ENCODE results near the gene OXT.
"Not testable (repeated sequence)": the region's sequence is repeated elsewhere in the genome, so short reads cannot be mapped to it uniquely, and the experiment has no call there.

OXT gene

DNA sequence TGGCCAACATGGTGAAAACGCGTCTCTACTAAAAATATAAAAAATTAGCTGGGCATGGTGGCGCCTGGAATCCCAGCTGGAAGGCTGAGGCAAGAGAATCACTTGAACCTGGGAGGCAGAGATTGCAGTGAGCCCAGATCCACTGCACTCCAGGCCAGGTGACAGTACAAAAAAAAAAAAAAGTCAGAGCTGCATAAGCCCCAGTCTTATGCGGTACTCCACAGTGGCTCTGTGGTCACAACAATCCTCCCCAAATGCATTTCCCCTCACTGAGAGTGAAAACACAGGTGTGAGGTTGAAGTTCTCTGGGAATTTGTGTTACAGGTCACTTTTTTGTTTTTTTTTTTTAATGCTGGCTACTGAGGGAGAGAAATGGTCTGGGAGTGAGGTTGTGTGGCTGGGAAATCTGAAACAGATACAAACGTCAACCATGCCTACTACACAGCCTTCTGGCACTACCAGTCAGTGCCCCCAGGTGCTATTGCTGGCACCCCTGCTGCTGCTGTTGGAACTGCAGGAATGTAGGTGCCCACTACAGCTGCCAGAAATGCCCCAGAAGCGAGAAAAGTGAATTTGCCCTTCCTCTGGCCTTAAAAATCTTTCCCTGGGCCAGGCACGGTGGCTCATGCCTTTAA lies 19.9 kb upstream of the OXT start:
- no peak for DNase-seq

DNA sequence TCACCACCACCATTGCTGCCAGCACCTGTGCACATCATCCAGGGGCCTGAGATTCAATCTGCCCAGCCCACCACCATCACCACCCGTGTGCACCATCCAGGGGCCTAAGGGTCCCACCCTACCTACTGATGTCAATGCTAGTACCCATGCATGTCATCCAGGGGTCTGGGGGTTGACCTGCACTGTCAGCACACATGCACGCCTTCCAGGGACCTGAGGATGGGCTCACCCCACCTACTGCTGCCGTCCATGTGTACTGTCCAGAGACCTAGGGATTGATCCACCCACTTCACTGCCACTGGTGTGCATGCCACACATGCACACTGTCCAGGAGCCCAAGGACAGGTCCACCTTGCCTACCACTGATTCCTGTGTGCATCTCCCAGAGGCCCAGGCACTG lies 11.9 kb upstream of the OXT start:
- no peak for DNase-seq

DNA sequence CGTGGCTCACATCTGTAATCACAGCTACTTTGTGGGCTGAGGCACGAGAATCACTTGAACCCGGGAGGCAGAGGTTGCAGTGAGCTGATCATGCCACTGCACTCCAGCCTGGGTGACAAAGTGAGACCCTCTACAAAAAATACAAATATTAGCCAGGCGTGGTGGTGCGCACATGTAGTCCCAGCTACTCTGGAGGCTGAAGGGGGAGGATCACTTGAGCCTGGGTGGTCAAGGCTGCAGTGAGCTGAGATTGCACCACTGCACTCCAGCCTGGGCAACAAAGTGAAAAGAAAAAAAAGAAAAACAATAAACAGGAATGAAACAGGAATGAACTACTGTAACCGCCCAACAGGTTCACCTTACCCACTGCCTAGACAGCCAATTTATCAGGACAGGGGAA lies 7.3 kb upstream of the OXT start:
- DNase-seq: not testable (repeated sequence)

DNA sequence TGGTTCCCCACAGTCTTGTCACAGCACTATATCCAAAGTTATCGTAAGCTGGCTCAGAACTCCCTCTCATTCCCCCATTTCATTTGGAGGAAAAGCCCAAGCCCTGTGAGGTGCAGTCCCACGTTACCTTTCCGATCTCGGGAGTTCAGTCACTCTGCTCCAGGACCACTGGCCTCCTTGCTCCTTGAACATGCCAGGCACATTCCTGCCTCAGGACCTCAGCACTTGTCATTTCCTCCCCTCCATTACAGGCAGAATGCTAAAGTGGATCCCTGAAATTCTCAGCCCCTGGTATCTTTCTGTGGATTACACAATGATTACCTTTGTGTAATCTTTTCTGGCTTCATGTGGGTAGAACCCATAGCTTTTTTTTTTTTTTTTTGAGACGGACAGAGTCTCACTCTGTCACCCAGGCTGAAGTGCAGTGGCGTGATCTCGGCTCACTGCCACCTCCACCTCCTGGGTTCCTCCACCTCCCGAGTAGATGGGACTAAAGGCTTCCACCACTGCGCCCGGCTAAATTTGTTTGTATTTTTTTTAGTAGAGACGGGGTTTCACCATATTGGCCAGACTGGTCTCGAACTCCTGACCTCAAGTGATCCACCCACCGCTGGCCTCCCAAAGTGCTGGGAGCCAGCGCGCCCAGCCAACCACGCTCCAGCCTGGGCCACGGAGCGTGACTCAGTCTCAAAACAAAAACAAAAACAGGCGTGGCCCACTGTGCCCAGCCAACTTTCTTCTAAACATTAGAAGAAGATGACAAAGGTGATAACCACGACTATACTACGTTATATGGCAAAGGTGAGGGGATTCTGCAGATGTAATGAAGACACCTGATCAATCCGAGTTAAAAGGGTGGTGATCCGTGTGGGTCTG lies 4.0 kb upstream of the OXT start:
- no peak for DNase-seq

DNA sequence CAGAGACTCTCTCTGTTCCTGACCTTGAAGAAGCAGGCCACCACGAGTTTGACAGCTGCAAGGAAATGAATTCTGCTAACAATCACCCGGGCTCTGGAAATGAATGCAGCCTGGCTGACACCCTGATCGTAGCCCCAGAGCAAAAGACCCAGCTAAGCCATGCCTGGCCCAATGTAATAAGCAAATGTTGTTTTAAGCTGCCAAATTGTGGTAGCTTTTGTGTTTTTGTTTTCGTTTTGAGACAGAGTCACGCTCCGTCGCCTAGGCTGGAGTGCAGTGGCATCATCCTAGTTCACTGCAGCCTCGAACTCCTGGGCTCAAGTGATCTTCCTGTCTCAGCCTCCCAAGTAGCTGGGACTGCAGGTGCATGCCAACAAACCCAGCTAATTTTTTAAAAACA lies 3.3 kb upstream of the OXT start:
- no peak for DNase-seq

DNA sequence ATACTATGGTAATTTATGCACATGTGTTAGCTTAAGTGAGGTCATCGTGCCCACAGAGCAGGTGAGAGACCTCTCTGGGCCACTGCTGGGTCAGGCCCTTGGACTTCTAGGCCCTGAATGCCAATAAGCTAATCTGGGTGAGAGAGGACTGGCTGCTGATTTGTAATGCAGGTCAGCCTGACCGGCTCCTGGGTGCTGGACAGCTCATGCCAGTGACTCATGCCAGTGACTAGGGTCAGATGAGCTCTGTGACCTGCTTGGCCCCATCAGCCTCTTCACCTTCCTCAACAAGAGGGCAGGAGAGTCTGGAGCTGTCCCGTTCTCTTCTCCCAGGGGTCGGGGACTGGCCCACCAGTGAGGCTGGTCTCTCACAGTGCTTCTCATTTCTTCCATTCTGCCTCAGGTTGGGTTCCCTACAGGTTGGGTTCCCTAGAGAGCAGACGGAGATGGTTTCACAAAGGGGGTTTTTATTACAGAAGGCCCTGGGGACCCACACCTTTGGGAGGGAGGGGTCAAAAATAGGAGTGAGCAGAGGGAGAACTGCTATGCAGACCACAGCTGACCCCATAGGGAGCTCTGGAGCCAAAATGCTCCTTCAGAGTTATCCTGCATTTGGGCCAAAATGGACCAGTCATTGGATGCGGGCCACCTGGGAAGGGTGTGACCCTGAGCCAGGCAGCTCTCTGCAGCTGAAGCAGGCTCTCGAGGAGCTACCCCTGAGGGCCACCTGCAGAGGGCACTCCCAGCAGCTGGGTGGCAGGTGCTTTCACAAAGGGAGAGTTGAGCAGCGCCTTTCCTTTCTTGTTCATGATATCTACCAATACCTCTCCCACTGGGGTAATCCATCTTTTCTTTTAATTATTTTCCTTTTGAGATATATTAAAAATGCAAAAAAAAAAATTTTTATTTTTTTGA lies 2.2 kb upstream of the OXT start:
- DNase-seq: no peak

DNA sequence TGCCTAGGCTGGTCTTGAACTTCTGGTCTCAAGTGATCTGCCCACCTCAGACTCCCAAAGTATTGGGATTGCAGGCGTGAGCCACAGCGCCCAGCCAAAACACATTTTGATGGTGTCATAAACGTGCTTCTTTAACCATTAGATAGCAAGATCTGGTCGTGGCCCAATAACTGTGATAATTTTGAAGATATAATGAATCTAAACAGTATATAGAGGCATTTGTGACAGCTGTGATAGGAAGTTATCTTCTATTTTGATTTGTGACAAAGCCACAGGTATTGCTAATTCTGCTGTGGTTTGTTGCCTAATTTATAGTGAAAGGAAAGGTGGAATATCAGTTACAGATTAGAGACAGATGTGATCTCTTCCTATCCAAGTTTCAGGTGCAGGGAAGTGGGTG lies 695 bp upstream of the OXT start:
- DNase-seq: no peak

DNA sequence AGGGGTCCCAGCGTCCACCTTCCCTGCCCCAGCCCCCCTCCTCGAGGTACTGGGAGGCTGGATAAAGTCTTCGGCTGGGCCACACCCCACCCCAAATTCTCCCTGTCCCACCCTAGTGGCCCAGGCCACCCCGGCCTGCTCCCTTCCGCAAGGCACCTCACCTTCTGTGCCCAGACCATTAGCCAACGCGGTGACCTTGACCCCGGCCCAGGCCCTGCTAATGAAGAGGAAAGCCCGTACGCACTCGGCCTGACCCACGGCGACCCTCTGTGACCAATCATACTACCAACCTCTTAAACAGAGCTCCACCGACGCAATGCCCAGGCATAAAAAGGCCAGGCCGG lies 182 bp upstream of the OXT start:
- DNase-seq: no peak

DNA sequence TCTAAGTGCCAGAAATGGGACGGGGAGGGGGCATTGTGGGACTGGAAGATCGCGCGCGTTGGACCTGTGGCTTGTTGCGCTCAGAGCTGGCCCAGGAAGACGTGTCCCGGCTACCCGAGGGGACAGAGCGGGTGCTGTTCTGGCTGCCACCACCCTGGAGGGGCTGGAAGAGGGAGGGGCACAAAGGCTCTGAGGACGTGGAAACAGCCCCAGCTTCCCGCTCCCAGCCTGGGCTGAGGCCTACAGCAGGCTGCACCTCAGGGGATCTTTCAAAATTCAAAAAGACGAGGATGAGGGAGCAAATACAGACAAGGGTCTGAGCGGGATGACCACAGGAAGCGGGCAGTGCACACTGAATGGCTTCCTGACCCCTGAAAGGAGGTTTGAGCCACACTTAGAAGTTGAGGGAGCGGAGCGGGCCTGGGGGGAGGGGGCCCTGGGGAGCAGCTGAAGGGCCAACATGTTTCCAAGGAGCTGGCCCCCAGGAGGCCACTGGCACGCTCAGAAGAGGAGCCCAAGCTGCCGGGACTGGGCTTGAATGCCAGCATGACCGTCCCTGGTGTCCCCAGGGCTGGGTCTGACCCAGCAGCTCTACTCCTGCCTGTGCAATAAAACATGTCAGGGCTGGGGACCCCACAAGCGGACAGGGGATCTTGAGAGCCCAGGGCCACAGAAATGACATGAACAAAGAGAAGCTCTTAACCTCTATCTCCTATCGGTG lies 1.3 kb downstream of the OXT start:
- no peak for DNase-seq

DNA sequence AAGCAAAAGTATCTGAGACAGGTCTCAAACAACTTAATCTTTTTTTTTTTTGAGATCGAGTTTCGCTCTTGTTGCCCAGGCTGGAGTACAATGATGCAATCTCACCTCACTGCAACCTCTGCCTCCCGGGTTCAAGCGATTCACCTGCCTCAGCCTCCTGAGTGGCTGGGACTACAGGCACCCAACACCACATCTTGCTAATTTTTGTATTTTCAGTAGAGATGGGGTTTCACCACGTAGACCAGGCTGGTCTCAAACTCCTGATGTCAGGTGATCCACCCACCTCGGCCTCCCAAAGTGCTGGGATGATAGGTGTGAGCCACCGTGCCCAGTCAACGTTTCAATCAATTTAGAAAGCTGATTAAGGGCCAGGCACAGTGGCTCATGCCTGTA lies 1.8 kb downstream of the OXT start:
- not testable (repeated sequence) for DNase-seq

DNA sequence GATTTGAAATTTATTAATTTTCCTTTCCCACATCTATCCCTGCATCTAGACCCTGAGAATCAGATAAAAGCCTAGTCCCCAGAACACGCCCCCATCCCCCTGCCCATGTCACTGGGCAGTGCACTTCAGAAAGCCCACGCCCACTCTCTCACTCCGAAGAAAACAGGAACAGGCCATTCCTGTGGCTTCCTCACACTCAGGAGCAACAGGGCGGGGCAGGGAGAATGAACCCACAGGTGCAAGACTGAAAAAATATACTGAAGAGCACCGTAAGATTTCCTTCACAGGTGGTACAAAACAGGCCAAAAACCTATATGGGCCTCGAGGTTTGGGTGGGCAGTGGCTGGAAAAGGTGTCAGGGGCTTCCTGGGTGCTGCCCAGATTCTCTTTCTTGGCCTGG lies 3.4 kb downstream of the OXT start:
- DNase-seq: no peak

DNA sequence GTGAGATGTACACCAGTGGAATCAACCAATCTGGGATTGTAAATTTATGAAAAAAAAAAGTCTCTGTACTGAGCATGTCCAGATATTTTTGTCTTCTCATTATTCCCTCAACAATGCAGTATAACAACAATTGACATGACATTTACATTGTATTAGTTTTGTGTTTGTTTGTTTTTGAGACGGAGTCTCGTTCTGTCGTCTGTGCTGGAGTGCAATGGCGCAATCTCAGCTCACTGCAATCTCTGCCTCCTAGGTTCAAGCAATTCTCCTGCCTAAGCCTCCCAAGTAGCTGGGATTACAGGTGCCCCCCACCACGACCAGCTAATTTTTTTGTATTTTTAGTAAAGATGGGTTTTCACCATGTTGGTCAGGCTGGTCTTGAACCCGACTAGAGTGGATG lies 3.9 kb downstream of the OXT start:
- DNase-seq: not testable (repeated sequence)

DNA sequence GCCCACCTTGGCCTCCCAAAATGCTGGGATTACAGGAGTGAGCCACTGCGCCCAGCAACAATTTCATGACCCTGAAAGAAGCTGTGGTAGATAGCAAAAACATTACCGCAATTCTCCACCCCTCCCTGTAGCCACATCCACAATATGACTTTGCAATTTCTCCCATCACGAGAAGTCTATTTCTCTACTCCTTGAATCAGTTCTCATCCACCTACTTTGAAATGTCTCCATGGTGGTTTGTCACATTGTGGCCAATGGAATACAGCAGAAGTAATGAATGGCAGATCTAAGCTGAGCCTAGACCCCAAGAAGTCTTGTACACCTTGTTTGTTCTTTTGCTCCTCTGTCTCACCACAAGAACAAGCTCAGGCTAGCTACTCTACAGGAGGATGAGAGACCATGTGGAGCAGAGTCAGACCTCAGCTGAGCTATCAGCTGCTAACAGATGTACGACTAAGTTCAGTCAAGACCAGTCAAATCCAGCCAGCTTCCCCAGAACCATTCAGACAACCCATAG lies 6.3 kb downstream of the OXT start:
- DNase-seq: no peak

DNA sequence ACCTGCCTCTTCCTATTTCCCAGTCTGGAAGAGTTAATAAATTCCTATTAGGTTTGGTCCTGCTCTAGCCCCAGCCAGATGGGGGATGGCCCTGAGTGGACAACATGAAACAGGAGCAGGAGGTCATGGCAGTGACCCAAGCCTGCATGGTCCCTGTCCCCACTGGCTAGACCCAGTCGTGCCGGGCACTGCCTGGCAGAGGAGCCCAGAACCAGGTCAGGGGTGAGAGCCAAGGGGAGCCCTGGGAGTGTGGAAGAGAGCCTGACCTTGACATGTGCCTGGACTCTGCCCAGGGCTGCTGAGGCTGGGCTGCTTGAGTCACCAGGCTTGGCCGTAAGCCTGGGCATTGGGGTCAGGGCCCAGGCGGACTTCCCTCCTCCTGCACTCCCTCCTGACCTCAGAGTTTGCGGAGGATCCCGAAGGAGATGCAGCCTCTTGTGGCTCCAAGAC lies 9.5 kb downstream of the OXT start:
- no peak for DNase-seq

DNA sequence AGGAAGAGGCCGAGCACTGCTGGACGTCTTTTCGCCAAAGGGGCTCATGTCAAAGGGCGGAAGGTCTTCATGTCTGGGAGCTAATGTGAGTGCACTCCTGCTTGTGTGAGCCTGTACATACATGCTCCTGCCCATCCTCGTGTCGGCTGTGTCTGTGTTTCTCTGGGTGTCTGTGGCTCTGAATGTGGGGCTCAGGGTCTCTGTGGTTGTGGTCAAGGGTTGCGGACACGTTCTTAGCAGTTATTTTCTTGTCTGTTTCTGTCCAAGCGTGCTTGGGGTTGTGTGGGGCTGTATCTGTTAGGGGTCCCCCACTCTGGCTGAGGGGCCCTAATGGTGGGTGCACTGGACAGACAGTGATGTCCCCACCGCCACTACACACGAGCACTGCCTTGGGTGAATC lies 10.2 kb downstream of the OXT start:
- no peak for DNase-seq

DNA sequence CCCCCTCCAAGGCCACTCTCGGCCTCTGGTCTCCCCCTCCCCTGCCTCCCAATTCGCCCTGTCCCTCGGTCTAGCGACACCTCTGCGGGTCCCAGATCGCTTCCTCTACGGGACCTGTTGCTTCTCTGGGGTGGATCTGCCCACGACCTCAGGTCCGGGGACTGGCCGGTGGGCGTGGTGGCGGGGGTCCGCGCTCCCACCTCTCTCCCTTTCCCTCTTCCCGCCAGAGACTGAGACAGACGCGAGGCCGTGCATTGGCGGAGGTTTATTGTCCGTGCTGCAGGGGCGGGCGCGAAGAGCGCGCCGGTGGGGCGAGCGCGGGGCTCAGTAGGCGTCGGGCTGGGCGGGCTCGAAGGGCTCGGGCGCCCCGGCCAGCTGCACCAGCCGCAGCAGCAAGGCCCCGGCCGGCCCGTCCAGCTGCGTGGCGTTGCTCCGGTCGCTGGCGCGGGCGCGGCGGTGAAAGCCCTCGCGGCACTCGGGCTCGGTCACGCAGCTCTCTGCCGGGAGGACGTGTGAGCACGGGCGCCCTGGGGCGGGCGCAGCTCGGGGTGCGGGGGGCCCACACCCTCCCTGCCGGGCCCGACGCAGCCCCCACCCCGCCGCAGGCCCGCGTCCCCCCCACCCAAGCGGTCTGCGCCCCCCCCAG lies 11.0 kb downstream of the OXT start:
- DNase-seq: no peak

DNA sequence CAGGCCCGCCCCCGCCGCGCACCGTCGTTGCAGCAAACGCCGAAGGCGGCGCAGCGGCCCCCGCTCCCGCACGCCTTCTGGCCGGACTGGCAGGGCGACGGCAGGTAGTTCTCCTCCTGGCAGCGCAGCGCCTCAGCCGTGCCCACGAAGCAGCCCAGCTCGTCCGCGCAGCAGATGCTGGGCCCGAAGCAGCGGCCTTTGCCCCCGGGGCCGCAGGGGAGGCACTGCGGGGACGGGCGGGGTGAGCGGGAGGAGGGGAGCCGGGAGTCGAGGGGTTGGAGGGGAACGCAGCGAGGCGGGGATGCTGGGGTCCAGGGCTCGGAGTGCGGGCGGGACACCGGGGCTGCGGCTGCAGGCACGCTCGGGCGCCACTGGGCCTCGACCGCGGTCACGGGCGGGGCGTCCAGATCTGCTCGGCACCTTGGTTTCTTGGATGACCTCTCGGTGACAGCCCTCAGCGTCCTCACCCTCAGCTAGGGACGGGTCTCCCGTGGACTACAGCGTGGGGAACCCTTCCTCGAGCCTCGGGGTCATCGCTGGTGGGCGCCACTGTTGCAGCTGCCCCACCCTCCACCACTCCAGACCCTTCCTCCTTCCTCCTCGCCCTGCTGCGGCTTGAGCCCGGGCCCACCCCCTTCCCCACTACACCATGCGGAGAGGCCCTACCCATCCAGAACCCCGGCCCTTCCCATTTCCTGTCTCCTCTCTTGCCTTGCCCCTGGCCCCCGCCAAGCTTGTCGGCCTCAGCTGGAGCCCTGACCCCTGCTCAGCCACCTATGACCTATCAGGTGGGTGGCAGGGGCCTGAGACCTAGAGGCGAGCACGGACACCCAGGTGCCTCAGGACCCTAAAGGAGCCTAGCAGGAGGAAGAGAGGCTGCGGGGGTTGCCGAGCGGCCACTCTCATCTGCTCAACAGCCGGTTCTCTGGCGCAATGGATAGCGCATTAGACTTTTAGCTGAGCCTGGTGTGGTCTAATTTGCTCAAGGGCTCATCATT lies 11.8 kb downstream of the OXT start:
- DNase-seq: no peak

DNA sequence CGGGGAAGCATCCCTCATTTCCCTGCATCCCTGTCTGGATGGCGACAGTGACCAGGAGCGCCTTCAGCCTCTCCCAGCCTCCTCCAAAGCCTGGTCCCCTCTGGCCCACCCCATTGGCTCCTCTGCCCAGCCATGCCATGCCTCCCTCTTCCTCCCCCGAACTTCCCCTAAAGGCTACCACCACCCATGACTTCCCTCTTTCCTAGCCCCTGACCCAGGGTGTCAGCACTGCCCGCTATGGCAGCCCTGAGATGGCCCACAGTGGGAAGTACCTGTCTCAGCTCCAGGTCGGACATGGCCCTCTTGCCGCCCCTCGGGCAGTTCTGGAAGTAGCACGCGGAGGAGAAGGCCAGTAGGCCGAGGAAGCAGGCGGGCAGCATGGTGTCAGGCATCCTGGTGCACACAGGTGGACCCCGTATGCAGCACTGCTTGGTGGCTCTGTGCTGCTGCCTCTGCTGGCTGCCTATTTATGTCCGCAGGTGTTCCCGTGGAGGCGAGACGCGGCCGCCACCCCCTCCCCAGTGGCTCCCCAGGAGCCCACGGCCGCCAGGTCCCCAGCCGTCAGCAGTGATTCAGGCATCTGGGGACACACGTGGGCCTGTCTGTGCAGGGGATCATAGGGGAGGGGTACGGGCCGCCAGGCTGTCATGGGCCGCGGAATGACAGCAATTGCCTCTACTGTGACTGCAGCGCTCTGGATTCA lies 13.0 kb downstream of the OXT start, which contains the start of gene AVP:
Gene AVP, minus strand, starts transcription at position 442 of the 703 bp plus-strand sequence. Its CDS starts 50 bp downstream, at position 392.
- no peak for DNase-seq

DNA sequence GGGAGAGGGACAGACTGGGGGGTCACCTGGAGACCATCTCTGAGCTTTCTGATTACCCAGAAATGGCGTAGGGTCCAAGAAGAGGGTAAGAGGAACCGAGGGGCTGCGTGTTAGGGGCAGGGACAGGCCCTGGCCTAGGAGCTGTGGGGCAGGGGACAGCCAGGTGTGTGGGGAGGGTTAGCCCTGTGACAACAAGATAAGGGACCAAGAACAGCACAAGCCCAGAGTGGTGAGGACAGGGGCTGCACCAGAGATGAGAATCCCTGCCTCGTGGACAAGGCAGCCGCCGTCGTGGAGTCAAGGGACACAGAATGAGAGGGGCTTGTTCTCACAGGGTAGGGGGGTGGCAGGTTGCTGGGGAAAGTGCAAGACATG lies 13.6 kb downstream of the OXT start:
- DNase-seq: no peak

DNA sequence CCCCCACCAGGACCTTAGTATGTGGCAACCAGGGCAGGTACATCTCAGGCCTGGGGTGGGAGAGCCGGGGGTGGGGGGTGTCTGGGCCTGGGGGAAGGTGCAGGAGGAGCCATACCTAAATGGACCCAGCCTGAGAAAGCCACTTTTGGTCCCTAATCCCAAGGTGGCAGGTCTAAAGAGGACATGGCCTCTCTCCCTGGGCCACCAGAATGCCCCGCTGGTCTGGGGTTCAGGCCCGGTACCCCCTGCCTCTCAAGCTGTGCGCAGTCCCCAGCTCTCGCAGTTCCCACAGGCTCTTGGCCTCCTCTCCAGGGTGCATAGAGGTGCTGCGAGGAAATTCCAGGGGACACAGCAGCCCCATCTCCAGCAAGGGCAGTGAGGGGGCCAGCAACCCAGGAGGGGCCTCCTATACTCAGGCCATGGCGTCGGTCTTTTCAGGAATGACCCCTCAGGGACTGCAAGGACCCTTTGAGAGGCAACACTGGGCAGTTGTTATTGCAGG lies 14.2 kb downstream of the OXT start:
- no peak for DNase-seq
